ENCODE data around the gene SNX4.

SNX4 gene

GRCh38 chr3:125403789-125404188 is 116.2 kb downstream of the SNX4 start:
- no peak for DNase-seq (ENCODE audit: low read depth in 2 of 2)

- DNase-seq (ENCODE audit: low read depth in 2 of 2), result no peak
Measured at GRCh38 chr3:125402639-125403038, 117.4 kb downstream of the SNX4 start.

- no peak for DNase-seq (ENCODE audit: low read depth in 2 of 2)
Measured at GRCh38 chr3:125401402-125401801, 118.6 kb downstream of the SNX4 start.

- DNase-seq (ENCODE audit: low read depth in 2 of 2), result no peak
Measured at GRCh38 chr3:125398952-125399351, 121.0 kb downstream of the SNX4 start.

Data from stimulated activated CD8-positive, alpha-beta memory T cell treated with anti-CD3 and anti-CD28 coated beads, Interleukin-7, amount 100 ng/mL, for 1 hour (primary cell).